Measurements from ENCODE around the gene ACTR3. TPM values are rescaled to one million over a fixed set of nuclear protein-coding genes. Genes with fewer than 3 reads are reported as not detected.

ACTR3 gene
- total RNA-seq, 3 donors from 2014 or later = 217 to 242 (median 227) TPM

- TF ChIP-seq CTCF (IDR thresholded peaks at IDR 0.05) = no peak
- Histone ChIP-seq H3K4me1 (ENCODE audit: low read depth) (no peaks in the 10 kb centered on the region), H3K4me3 (no peak overlapping the region), H3K36me3 (ENCODE audit: low read depth) (no peaks in the 10 kb centered on the region), H3K9me3 (no peaks in the 10 kb centered on the region)
- ATAC-seq (no peak), DNase-seq (no peak)
- intact Hi-C loops (cut with DNase I, micrococcal nuclease) = no loop called here
These were observed 43.5 kb upstream of the ACTR3 start for GRCh38 chr2:113846429-113846828.

DNA sequence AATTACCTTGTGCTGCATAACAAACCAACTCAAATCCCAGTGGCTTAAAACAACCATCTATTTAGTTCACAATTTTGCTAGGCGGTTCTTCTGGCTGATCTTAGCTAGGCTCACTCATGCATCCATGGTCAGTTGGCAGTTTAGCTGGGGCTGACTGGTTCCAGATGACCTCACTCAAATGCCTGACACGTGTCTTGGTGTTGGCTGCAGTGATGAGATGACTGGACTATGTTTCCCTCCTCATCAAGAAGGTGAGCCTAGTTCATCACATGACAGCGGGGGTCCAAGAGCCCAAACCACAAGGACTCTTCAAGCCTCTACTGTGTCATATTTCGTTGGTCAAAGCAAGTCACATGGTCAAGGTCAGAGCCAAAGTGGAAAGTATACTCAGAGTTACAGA is 42.7 kb upstream of the ACTR3 start:
- DNase-seq = no peak
- ATAC-seq = no peak
- intact Hi-C loops (cut with DNase I, micrococcal nuclease) = no loop called here
- no peak for TF ChIP-seq CTCF (IDR thresholded peaks at IDR 0.05)
- Histone ChIP-seq H3K4me3 (no peak overlapping the region), H3K9me3 (no peaks in the 10 kb centered on the region), H3K4me1 (ENCODE audit: low read depth) (no peaks in the 10 kb centered on the region), H3K36me3 (ENCODE audit: low read depth) (no peaks in the 10 kb centered on the region)

- Histone ChIP-seq H3K36me3 (ENCODE audit: low read depth) (no peaks in the 10 kb centered on the region), H3K4me1 (ENCODE audit: low read depth) (no peaks in the 10 kb centered on the region), H3K4me3 (no peak overlapping the region), H3K9me3 (no peaks in the 10 kb centered on the region)
- TF ChIP-seq CTCF (IDR thresholded peaks at IDR 0.05) = no peak
- intact Hi-C loops (cut with DNase I, micrococcal nuclease) = no loop called here
- ATAC-seq (peak; percentile 31), DNase-seq (no peak)
These were observed 41.0 kb upstream of the ACTR3 start for GRCh38 chr2:113848758-113849415.

DNA sequence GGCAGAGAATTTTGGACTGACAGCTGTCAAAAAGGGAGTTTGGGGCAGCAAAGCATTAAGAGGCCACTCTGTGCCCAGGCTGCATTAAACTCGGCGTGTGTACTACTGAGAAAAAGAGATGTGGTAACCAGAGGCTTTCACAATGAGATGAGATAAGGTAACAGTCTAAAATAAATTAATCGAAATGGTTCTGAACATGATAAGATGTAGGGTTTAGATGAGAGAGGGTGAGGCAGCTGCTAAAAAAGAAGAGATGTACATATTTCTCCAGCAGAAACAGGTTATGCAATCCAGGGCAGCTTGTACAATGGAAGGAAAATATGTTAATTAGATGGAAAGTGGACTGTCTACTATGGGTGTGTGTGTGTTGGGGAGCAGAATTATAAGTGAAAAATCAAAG is 39.2 kb upstream of the ACTR3 start:
- Histone ChIP-seq H3K4me3 (no peak overlapping the region), H3K9me3 (no peaks in the 10 kb centered on the region), H3K4me1 (ENCODE audit: low read depth) (no peaks in the 10 kb centered on the region), H3K36me3 (ENCODE audit: low read depth) (no peaks in the 10 kb centered on the region)
- DNase-seq (no peak), ATAC-seq (no peak)
- TF ChIP-seq CTCF (IDR thresholded peaks at IDR 0.05) = no peak
- intact Hi-C loops (cut with DNase I, micrococcal nuclease) = no loop called here

- no peak for ATAC-seq
These were observed 38.2 kb upstream of the ACTR3 start for GRCh38 chr2:113851640-113852039.

More at GRCh38 chr2:113851640-113852039, 38.2 kb upstream of the ACTR3 start:
- no peak for DNase-seq
- Histone ChIP-seq H3K4me3 (no peak overlapping the region), H3K9me3 (no peaks in the 10 kb centered on the region), H3K4me1 (ENCODE audit: low read depth) (no peaks in the 10 kb centered on the region), H3K36me3 (ENCODE audit: low read depth) (no peaks in the 10 kb centered on the region)
- intact Hi-C loops (cut with DNase I, micrococcal nuclease) = no loop called here
- no peak for TF ChIP-seq CTCF (IDR thresholded peaks at IDR 0.05)
